SHP77 (cell line): ENCODE results near the gene KSR1.

Source experiments
- DNase-seq, 2 experiments: peaks; one replicate each; lab custom pipeline; 2025; lab: John Stamatoyannopoulos, UW

Gene KSR1

DNA sequence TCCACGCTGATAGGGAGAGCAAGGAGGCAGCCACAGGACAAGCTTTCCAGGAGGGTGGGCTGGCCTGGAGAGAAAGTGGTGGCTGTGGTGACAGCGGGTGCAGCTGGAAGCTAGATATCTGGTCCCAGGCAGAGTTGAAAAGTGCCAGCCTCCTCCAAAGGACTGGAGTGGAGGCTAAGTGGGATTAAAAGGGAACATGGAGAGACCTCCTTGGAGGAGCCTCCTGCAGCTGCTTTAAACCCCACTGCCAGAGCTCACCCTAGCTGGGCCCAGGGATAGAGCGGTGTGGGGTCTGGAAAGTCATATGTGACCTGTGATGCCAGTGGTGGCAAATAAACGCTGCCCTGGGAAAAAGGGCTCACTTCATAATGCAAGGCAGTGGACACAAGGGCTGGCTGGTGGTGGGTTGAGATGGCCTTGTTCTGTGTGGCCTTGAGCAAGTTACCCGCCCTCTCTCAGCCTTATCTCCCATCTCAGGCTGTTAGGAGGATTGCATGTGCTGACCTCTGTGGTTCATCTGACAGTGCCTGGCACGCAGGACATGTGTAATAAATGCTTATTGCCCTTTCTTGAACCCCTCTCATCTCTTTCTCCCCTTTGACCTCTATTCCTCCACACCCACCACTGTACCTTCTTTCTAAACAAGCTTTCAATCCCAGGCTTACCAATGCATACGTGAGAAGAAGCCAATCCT lies 113.8 kb downstream of the KSR1 start:
- no peak for DNase-seq

DNA sequence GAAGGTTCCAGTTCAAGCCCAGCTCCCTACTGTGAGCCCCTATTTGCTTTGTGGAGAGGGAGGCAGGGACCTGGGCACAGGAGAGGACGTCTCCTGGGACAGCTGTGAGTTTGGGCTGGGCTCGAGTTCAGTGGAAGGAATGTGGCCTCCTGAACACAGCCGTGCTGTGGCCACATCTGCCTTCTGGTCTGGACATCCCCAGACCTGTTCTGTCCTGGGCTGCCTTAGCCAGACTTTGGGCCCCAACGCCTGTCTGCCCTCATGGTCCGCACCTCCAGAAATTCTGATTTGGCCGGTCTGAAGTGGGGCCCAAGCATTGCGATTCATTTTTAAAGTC lies 114.3 kb downstream of the KSR1 start:
- no peak for DNase-seq

DNA sequence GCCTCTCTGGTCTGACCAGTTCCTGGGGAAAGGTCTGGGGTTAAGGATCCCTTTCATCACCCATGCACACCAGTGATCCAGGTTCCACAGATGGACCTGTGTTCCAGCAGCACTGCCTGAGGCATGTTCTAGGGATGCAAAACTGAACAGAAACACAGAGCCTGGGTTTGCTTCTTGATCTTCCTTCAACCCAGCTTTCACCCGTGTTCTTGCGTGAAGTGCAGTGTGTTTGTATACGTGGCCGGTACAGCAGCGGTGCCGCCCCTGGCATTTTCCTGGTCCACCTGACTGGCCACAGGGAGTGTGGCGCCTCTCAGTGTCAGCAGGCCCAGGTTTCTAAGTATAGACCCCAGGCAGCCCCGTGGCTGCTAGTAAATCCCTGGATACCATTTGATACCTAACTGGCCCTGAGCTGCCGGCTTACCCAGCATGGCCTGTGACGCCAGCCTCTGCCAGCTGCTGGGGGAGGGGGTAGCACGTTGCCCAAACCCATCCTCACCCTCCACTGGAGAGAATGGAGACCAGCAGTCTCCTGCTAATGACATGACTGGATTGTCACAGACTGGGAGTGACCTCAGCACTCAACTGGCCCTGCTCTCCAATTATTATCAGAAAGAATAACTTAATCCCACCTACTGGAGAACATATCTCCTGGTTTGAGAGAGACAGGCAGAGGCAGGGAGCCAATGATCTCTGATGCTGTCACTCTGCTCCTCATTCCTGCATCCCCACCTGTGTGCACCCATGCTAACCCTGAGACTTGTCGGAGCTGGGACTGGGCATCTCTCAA lies 115.5 kb downstream of the KSR1 start:
- DNase-seq: no peak

DNA sequence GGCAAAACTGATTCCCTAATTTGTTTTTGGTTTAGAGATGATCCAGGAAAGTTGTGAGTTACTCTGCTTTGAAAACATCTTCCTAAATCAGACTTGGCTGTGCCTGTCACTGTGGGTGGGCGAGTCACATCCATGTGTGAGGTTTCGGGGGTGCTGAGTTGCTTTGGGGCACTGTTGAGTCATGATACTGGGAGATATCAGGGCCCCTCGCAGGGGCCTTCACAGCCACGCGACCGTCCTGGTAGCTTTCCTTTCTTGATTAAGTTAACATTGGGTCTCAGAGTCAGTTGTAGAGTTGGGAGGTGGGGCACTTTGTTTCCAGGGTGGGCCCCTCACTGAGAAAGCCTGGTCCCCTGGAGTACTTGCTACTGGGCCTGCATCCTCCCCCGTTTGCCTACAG lies 116.4 kb downstream of the KSR1 start:
- no peak for DNase-seq

DNA sequence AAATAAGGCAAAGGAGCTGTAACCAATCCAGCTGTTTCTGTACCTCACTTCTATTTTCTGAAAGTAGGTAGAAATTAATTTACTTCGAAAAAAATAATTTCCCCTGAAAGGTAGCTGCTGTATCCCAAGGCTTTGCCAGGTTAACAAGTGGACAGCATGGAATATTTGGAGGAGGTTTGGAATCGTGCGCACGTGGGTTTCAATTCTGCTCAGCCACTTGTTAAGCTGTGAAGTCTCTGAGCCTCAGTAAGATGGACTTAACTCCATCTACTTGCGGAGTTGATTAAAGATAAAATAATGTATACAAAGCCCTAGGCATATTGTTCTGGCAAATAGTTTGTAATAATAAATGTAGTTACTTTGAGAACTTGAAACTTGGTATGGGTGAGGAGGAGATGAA lies 117.3 kb downstream of the KSR1 start:
- no peak for DNase-seq

DNA sequence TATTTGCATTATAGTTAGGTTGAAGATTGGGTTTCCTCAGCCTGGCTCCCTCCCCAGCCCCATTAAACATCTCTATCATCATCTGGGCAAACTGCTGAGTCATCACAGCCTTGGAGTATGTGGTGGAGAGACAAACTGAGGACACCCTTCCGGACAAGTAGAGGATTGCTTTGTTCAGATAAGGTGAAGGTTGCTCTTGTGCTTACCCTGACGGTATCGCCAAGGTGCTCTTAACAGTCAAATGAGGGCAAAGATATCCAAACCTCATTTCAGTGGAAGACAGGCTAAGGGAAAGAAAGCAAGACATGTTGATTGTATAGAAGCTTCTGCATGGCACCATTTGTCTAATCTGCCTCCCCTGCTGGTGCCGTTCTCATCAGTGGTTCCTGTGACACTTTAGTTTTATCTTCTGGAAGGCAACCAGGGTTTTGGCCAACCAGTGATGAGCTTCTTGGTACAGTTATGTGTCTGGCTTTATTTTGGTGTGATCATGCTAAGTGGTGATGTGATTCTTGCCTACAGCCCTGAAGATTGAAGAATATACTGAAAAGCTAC lies 117.8 kb downstream of the KSR1 start:
- no peak for DNase-seq

DNA sequence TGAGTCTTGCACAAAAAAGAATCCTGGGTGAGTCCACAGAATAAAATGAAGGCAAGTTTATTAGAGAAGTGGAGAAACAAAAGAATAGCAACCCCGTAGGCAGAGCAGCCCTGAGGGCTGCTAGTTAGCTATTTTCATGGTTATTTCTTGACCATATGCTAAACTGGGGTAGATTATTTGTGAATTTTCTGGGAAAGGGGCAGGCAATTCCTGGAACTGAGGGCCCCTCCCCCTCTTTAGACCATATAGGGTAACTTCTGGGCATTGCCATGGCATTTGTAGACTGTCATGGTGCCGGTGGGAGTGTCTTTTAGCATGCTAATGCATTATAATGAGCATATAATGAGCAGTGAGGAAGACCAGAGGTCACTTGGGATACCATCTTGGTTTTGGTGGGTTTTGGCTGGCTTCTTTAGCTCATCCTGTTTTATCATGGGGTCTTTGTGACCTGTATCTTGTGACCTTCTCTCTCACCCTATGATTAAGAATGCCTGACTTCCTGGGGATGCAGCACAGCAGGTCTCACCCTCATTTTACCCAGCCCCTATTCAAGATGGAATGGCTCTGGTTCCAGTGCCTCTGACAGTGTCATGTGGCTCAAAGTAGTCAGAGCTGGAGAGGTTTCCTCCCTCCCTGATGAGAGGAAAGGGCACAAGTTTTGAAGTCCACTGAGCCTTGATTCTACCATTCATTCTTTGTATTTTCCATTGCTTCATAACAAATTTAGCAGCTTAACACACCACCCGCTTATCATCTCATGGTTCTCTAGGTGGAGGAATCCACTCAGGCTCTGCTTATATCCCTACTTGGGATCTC lies 119.1 kb downstream of the KSR1 start:
- DNase-seq: no peak

DNA sequence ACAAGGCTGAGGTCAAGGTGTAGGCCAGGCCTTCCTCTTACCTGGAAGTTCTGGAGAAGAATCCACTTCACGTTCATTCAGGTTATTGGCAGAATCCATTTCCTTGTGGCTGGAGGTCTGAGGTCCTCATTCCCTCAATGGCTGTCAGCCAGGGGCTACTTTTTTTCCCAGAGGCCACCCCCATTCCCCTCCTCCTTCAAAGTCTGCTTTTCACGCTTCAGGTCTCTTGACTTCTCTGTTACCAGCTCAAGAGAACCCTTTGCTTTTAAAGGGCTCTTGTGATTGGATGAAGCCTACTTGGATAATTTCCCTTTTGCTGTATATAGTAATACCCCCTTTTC lies 119.6 kb downstream of the KSR1 start:
- no peak for DNase-seq

DNA sequence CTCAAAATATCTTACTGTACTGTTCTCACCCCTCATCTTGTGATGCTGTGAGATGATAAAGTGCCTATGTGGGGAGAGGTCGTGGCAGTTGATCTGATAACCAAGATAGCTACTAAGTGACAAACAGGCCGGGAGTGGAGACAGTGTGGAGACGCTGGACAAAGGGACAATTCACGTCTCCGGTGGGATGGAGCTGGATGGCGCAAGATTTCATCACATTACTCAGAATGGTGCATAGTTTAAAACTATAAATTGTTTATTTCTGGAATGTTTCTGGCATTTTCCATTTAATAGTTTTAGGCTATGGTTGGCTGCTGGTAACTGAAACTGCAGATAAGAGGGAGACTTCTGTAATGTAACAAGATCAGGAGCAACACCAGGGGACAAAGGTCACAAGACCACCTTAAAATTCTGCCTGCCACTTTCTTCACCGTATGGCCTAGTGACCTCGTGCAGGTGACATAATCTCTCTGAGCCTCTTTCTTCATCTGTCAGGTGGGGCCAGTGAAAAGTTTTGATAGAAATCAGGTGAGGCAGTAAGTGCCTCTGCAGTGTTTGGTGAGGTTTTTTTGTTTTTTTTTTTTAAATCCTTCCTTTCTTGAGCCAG lies 120.3 kb downstream of the KSR1 start:
- DNase-seq: no peak

DNA sequence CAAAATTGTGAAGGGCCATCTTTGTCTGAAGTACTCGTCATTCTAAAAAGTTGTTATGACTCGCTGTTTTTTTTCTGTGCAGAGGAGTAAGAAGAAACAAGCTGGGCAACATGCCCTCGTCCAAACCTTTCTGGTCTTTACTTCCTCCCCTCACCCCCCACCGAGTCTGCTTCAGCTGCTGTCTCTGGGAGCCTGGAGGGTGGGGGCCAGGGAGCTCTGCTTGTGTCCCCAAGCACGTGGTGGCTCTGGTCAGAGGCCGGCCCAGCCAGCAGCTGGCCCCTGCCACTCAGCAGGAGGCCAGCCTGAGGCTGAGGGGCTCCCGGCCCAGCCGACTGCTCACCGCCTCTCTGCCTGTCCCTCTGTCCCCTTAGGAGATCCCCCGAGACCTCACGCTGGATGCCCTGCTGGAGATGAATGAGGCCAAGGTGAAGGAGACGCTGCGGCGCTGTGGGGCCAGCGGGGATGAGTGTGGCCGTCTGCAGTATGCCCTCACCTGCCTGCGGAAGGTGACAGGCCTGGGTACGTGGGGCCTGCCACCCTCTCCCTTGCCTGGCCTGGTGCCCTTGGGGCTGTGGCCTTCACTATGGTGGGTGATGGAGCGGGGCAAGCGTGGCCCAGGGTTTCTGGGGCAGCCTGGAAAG lies 121.0 kb downstream of the KSR1 start:
- no peak for DNase-seq

DNA sequence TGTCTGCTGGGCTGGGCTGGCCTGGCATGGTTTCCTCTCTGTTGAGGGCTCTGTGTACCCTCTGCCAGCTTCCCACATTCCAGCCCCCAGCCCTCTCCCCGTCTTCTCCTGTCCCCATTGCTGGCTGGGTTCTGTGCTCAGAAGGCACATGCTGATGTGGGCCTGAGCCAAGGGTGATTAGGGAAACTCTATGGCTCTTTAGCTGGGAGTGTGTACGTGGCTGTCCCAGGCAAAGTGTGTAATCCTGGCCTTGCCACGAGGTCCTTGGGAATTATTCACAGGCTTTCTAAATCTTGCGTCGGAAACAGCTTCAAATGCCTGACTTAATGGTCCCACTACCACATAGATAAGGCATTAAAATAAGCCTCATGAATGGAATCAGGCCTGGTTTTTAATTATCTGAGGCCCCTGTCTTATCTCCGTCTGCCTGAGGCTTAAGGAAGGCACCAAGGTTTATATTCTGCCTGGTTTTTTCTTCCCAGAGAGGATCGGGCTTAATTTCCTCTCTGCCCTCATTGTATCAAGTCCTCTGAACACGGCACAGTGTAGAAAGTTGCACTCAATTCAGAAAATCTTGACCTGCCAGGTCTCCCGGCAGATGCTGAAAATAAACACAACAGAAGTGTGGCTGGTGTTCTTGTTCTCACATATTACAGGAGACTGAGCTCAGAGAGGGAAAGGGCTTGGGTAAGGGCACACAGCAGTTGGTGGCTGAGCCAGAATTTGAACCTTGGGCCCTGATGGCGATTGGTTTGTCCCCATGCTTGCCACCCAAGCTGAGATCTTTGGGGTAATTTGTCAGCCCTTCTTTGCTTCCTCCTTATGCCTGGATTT lies 121.9 kb downstream of the KSR1 start:
- DNase-seq: no peak

DNA sequence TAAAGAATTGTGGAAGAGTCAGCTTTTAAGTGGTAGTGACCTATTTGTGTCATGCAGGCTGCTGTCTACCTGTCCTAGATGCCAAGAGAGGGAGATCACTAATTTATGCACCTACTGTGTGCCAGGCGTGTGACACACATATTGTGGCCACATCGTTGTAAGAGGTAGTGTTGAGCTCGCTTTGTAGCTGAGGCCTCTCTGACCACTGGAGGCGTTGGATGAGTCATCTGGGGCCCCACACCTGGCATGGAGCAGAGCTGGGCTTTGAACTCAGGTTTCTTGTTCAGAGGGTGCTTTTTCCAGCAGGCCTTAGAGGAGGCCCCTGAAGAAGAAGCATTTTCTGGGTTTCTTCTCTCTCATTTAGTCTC lies 122.5 kb downstream of the KSR1 start:
- no peak for DNase-seq

DNA sequence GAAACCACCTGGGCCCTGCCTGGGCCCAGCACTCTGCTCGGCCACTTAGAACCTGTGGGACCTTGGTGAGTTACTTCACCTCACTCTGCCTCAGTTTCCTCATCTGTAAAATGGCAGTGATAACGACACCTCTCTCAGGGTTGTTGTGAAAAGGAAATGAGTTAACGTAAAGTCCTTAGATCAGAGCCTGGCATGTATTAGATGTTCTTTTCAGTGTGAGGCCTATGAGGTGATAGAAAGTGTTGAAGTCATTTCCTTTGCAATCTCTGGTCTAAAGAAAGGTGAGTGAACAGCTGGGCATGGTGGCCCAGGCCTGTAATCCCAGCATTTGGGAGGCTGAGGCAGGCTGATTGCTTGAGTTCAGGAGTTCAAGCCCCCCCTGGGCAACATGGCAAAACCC lies 123.1 kb downstream of the KSR1 start:
- DNase-seq: no peak

DNA sequence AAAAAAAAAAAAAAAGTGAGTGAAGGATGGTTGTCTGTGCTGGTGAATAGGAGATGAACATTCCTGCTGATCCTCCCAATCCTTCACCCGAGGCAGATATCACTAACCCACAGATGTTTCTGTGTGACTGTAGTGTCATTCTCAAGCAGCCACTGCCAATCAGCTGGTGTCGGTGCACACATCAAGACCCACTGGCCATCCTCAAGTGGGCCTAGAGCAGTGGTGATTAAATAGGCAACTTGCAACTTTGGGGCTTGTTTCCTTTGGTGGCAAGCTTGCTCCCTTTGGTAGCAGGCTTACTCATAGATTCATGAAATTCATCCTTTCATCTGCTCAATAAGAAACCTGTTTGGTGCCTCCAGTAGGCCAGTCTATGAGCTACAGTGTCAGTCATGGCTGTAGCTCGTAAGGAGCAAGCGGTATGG lies 123.7 kb downstream of the KSR1 start:
- DNase-seq: no peak

DNA sequence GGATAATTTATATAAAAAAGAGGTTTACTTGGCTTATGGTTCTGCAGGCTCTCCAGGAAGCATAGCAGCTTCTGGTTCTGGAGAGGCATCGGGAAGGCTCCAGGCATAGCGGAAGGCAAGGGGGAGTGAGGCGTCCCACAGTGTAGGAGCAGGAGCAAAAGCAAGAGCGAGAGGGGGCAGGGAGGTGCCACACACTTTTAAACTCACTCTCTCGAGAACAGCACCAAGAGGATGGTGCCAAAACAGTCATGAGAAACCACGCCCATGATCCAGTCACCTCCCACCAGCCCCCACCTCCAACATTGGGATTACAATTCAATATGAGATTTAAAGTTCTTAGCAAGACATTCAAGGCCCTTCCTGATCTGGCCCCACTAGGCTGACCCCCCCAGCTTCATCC lies 124.8 kb downstream of the KSR1 start:
- DNase-seq: no peak

DNA sequence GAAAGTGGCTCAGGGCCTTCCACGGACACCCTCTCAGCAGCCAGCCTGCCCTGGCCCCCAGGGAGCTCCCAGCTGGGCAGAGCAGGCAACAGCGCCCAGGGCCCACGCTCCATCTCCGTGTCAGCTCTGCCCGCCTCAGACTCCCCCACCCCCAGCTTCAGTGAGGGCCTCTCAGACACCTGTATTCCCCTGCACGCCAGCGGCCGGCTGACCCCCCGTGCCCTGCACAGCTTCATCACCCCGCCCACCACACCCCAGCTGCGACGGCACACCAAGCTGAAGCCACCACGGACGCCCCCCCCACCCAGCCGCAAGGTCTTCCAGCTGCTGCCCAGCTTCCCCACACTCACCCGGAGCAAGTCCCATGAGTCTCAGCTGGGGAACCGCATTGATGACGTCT lies 126.4 kb downstream of the KSR1 start:
- no peak for DNase-seq

DNA sequence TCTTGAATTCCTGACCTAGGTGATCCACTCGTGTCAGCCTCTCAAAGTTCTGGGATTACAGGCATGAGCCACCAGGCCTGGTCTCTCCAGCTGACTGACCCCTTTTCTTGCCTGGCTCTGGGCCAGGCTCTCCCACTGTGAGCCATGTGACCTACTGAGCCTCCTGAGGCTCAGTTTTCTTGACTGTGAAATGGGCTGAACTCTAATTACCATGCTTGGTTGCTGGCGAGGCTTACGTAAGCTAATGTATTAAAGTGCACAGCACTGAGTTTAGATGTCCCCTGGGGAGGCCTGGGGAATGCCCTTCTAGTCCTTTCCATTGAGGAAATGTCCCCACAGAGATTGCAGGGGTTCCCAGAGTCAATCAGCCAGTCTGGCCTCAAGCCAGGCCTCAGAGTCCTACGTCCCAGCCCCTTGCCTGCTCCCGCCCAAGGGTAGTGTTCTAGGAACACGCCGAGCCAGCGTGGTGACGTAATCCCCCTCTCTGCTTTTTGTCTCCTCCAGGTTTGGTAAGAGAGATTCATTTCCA lies 129.0 kb downstream of the KSR1 start:
- DNase-seq: no peak

DNA sequence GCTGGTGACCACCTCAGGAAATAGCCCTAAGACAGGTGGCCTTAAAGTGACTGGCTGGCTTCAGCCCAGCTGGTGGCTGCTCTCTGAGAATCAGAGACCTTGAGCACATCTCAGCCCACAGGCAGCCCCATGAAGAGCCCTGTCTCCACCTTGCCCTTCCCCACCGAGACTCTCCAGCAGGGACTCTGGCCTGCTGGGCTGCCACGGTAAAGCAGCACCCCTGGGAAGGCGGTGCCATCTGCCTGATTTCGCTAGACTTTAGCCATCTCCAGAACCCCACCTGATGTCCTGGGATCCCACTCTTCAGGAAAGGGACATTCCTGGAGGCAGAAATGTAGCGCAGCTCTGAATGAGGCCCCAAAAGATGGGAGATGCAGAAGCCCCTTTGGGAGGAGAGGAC lies 129.5 kb downstream of the KSR1 start:
- no peak for DNase-seq

DNA sequence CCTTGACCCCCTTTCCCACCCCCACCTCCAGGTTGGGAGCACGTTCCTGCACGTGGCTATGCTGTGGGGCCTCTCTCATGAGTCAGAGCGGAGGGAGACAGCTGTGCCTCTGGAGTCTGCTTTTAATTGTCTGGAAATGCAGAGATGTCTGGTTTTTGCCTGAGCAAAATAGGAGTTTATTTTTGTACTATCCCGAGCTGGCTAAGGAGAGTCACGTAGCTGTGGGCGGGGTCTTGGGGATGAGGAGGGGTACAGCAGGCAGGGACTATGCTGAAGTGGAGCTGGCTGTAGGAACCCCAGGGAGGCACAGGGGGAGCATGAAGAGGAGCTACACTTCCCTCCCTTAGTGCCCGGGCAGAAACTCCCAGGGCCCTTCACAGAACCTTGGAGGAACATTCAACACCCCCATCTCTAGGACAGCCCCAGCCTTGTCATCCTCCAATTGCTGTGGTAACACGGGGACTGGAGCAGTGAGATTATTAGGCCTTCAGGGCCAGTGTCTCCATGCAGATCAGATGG lies 130.0 kb downstream of the KSR1 start:
- DNase-seq: no peak

DNA sequence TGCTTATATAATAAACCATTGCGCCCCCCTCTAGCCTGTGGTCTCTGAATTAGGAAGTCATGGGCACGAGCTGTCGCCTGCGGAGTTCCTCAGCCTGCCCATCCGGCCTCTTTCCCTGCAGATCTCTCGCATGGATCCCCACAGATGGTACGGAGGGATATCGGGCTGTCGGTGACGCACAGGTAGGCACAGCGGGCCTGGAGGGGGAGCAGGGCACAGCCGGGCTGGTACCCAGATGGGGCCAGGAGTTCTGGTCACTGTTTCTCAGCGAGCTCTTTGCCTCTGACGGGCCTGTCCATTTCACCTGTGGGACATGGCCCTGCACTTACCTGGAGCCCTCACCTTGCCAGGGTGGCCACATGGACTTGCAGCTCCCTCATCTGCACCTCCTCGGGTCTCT lies 132.1 kb downstream of the KSR1 start:
- no peak for DNase-seq

DNA sequence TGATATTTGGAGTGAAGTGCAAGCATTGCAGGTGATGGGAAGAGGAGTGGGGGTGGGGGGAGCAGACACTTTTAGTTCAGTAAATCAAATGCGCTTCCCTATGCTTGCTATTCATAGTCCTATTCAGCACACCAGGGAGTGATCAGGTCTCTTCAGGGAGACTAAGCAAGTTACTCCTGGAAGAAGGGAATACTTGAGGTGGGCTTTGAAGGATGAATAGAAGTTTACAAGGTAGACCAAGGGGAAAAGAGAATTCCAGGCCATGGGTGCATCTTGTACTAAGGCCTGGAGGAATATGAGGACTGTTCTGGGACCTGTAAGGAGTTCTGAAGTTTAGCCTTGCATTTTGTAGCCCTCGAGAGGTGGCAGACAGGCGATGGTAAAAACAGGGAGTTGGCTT lies 134.6 kb downstream of the KSR1 start:
- no peak for DNase-seq
